GM12875 (cell line): ENCODE results near the gene UTP25.

Experiments
- H3K4me3 ChIP-seq: one replicate; pipeline ENCODE4 v1.5.1; 2011; ENCODE audit warnings: low read depth, low read length, control low read depth
- TF ChIP-seq, protein P1 (sequence below): IDR thresholded peaks from 2 replicates; pipeline ENCODE4 v1.5.1; 2011; ENCODE audit warnings: low read depth, mild to moderate bottlenecking, control low read depth, inconsistent platforms, low read length, moderate library complexity, borderline replicate concordance; ENCODE audit not compliant: insufficient read depth

UTP25 gene, protein sequence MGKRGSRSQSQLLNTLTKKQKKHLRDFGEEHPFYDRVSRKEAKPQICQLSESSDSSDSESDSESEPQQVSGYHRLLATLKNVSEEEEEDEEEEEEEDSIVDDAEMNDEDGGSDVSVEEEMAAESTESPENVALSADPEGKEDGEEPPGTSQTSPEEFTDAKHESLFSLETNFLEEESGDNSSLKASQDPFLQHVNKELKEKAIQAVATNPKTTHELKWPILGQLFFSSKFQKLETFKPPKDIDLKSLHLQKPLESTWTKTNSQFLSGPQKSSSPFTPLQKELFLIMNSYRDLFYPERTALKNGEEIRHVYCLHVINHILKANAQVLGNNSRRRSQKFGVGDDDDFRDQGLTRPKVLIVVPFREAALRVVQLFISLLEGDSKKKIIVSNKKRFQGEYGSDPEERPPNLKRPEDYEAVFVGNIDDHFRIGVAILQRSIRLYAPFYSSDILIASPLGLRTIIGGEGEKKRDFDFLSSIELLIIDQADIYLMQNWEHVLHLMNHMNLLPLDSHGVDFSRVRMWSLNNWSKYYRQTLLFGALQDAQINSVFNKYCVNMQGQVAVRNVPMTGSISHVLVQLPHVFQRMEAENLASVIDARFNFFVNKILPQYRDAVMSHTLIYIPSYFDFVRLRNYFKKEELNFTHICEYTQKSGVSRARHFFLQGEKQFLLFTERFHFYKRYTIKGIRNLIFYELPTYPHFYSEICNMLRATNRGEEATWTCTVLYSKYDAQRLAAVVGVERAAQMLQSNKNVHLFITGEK

DNA sequence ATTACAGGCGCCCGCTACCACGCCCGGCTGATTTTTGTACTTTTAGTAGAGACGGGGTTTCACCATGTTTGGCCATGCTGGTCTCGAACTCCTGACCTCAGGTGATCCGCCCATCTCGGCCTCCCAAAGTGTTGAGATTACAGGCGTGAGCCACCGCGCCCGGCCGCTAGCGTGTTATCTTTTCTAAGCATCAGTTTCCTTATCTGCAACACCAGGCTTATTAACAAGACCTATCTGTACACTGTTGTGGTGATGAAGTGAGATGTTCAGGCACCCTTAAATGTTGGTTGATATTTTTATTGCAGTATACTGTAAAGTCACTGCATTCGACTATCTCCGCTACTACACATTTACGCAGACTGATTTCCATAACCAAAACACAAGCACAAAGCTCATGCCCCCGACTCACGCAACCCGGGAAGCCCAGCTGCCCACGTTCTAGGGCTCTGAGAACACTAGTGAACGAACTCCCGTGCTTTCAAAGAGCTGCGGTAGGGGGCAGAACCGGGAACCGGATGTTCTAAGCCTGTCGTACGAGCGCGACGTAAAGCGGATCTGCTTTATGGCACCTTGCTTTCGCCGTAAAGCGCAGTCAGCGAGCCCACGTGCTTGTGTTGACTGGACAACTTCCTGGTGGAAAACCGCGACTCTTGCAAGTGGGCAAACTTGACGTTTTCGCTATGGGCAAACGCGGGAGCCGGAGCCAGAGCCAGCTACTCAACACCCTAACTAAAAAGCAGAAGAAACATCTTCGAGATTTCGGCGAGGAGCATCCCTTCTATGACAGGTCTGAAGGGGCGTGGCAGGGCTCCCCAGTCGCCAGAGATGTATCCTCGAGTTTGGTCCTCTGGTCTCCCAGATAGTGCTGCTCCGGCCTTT, at the start of gene UTP25:
Gene UTP25 (plus strand): TSS at position 589 of the 879 bp plus-strand sequence. CDS start 92 bp downstream, at position 681.
- TF ChIP-seq, protein P1, sequence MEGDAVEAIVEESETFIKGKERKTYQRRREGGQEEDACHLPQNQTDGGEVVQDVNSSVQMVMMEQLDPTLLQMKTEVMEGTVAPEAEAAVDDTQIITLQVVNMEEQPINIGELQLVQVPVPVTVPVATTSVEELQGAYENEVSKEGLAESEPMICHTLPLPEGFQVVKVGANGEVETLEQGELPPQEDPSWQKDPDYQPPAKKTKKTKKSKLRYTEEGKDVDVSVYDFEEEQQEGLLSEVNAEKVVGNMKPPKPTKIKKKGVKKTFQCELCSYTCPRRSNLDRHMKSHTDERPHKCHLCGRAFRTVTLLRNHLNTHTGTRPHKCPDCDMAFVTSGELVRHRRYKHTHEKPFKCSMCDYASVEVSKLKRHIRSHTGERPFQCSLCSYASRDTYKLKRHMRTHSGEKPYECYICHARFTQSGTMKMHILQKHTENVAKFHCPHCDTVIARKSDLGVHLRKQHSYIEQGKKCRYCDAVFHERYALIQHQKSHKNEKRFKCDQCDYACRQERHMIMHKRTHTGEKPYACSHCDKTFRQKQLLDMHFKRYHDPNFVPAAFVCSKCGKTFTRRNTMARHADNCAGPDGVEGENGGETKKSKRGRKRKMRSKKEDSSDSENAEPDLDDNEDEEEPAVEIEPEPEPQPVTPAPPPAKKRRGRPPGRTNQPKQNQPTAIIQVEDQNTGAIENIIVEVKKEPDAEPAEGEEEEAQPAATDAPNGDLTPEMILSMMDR = peak; percentile 72
- peak within 1 kb of the TSS; percentile 57 for H3K4me3 ChIP-seq

DNA sequence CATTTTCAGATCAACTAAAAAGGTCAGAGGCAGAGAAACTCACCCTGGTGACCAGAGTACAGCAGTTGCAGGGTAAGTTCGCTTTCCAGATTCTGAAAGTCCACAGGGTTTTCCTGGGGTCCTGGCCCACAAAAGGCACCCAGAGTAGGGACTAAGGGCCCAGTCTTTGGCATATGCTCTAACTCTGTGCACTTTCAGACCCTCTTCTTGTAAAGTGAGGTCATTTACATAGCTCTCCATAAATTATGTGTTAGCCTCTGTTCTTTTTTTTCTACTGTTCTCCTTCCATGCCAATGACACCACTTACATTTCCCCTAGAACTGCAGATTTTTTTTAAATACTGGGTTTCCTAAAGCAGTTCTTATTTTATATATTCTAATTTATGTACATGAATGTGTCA, 49.7 kb upstream of the UTP25 start:
- TF ChIP-seq, protein P1 = no peak
- no peak overlapping the region for H3K4me3 ChIP-seq

DNA sequence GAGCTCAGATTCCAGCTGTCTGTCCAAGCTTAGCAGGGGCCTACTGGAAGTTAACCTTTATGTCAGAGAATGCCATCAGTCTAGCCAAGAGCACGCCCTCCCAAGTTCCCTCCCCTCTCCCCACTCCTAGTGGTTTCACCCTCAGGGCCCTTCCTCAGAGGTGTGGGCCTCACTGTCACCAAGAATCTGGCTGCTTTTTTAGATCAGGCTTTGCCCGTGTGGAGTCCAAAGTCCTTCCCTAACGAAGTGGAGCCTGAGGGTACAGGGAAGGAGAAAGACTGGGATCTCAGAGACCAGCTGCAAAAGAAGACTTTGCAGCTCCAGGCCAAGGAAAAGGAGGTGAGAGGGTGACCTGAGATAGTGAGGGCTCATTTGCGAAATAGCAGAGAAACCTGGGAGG, 47.5 kb upstream of the UTP25 start:
- H3K4me3 ChIP-seq = no peak overlapping the region
- TF ChIP-seq, protein P1 = no peak

DNA sequence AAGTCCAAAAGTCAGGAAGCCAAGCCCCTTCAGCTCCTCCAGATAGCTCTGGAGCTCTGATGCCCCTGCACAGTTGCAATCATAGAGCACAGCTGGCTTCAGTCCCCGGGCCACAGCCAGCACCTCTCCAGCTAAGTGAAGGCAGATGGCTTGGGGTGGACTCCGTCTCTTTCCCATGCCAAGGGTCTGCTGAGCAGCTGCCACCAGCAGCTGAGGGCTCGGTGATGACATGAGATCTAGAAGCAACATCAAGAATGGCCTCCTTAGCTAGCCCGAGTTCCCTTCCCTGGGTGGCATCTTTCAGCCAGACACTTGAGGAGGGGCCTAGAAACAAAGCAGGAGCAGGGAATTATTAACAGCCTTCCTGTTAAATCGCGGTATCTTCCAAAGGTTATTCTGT, 44.4 kb upstream of the UTP25 start:
- TF ChIP-seq, protein P1 = no peak
- H3K4me3 ChIP-seq = peak overlapping the region; percentile 89

DNA sequence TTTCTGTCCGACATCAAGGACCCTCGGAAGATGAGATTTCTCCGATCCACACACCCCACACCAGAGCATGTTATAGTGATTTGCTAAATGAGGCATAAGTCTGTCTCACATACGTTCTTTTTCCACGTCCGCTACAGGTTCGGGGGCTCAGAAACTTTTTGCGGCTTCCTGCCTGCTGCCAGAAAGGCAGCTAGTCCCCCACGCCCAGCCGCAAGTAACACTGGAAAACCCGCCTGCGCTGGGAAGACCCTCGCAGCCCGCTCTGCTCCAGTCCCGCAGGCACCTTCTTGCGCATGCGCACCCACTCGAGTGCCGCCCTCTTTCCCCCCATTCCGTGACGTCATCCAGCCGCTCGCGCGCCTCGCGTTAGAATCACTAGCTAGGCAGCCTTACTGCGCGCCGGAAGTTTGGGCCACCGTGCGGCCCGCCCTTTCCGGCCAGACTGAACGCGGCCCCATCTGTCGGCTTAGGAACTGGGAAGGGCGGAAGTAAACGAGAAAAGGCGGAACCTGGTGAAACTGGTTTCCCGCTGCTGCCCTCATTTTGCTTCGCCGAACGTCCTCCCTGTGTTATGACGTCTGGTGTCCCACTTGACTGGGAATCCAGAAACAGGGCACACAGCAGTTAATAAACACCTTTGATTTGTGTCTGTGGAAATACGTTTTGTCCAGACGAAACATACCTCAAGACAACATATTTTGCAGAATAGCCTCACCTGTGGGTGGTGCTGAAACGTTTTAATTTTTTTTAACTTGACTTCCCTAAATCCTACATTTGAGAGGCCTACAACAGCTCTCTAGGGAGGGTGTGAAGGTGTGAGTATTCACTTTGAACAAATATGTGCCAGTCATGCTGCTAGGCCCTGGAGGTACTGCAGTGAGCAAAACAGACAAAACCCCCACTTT, 43.3 kb upstream of the UTP25 start, which contains the start of gene C1orf74:
Gene C1orf74 (minus strand): TSS at position 295 of the 905 bp plus-strand sequence. CDS start 925 bp downstream, outside the sequence.
- H3K4me3 ChIP-seq = peak within 1 kb of the TSS; percentile 89
- TF ChIP-seq, protein P1 = no peak

DNA sequence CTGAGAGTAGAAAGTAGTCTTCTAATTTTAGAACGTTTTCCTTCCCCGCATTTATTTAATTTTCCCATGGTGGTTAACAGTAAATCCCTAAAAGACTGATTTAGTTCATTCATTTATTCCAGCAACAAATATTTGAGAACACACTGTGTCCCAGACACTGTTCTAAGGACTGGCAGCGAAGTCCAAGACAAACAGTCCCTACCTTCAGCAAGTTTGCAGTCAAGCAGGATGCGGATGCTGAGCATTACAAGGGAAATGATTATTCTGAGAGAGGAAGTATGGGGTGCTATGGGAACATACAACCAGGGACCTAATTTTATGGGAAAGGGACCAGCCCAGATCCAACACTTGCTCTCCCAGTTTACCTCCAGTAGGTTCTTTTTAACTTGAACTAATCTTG, 42.2 kb upstream of the UTP25 start:
- no peak overlapping the region for H3K4me3 ChIP-seq
- TF ChIP-seq, protein P1 = no peak
